H1 (cell line): ENCODE measurements around the gene AFF1. TPM values are rescaled to one million over a fixed set of nuclear protein-coding genes. Genes with fewer than 3 reads are reported as not detected.

Experiments
- CHD2 ChIP-seq: IDR thresholded peaks from 2 replicates; pipeline ENCODE4 v1.6.1; 2012; ENCODE audit warnings: low read length, improper control_type of control experiment
- HDAC6 ChIP-seq: IDR thresholded peaks from one replicate; pipeline ENCODE4 v1.7.1; 2012; ENCODE audit warnings: low read depth, mild to moderate bottlenecking, inconsistent platforms, low read length, moderate library complexity
- POLR2A ChIP-seq, 2 experiments: IDR thresholded peaks; 1 replicate in 1 of 2; 2 replicates in 1 of 2; pipeline ENCODE4 v1.6.1; 2011; ENCODE audit warnings: low read depth in 2 of 2, low read length in 2 of 2, mild to moderate bottlenecking in 2 of 2; ENCODE audit errors: control extremely low read depth in 1 of 2
- SIX5 ChIP-seq: IDR thresholded peaks from 2 replicates; pipeline ENCODE4 v1.6.1; 2011; ENCODE audit warnings: mild to moderate bottlenecking, low read depth, low read length
- SP2 ChIP-seq: IDR thresholded peaks from 2 replicates; pipeline ENCODE4 v1.6.1; 2012; ENCODE audit warnings: mild to moderate bottlenecking, low read length, inconsistent platforms
- TAF7 ChIP-seq: optimal IDR thresholded peaks from 2 replicates; pipeline ENCODE3; 2011; ENCODE audit warnings: low read depth, mild to moderate bottlenecking, inconsistent platforms, low read length, moderate library complexity, borderline replicate concordance
- TBP ChIP-seq: IDR thresholded peaks from 2 replicates; pipeline ENCODE4 v1.6.1; 2011; ENCODE audit warnings: low read depth, low read length, improper control_type of control experiment
- polyA plus RNA-seq, 7 experiments: library from polyadenylated mRNA; depleted of rRNA in 3 of 7; stranded (reverse) in 5 of 7; unstranded in 2 of 7; fragments of >200 nt in 5 of 7; fragments of 200-250 nt in 2 of 7; gene quantifications; 1 replicate in 5 of 7; 2 replicates in 1 of 7; 4 replicates in 1 of 7; pipeline versions ENCODE4 v1.2.1 to v1.2.3, GENCODE V29; 2011 to 2013; ENCODE audit warnings: missing spikeins in 2 of 7, mixed read lengths in 2 of 7
- total RNA-seq: library from RNA; stranded (reverse); fragmentation: NEBNext Ultra II Directional; extraction: Animal tissue kit (Norgen Biotek cat#: 25700); gene quantifications from 2 replicates; pipeline ENCODE4 v1.2.1, GENCODE V29; 2021
- TF ChIP-seq, protein P1 (sequence below): IDR thresholded peaks from 2 replicates; pipeline ENCODE4 v1.6.1; 2012; ENCODE audit warnings: inconsistent platforms
- TF ChIP-seq, protein P2 (sequence below): fragments of 300-600 bp; sonication (generic); IDR thresholded peaks from 2 replicates; pipeline ENCODE4 v1.7.1; 2012; ENCODE audit warnings: low read length, moderate library complexity, mild to moderate bottlenecking, inconsistent platforms; ENCODE audit not compliant: insufficient replicate concordance

AFF1 gene
- total and polyA plus RNA-seq, 2 of the 8 experiments (the other 6 are each of a cell fraction or from before 2014, with no cell fraction given): 14.8 to 85.5 TPM

DNA sequence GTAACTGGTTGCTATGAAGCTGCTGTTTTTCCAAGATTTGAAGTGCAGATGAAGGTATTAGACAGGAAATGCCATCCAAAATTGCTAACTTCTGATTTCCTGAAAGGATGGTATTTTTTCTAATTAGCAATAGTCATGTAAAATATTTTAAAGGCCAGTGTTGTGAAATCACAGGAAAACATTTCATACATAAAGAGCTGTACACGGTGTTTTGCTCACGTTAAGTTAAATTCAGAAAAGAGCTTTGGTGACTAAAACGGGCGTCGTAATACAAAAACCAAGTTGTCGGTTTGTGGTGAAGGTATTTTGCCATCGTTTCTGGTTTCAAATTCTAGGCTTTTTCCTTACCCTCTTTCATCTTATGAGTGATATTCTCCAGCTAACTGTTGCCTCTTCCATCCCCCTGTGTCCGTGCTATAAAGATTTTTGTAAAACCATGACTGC lies 39.8 kb downstream of the AFF1 start (continued):
- TF ChIP-seq, protein P1, sequence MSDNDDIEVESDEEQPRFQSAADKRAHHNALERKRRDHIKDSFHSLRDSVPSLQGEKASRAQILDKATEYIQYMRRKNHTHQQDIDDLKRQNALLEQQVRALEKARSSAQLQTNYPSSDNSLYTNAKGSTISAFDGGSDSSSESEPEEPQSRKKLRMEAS: no peak
- TF ChIP-seq TBP (no peak), HDAC6 (no peak), TAF7 (no peak), SP2 (no peak), SIX5 (no peak), POLR2A (IDR thresholded peaks at IDR 0.05; ENCODE audit: control extremely low read depth in 1 of 2, low read depth in 2 of 2, low read length in 2 of 2) (no peak), CHD2 (no peak)
- TF ChIP-seq, protein P2, sequence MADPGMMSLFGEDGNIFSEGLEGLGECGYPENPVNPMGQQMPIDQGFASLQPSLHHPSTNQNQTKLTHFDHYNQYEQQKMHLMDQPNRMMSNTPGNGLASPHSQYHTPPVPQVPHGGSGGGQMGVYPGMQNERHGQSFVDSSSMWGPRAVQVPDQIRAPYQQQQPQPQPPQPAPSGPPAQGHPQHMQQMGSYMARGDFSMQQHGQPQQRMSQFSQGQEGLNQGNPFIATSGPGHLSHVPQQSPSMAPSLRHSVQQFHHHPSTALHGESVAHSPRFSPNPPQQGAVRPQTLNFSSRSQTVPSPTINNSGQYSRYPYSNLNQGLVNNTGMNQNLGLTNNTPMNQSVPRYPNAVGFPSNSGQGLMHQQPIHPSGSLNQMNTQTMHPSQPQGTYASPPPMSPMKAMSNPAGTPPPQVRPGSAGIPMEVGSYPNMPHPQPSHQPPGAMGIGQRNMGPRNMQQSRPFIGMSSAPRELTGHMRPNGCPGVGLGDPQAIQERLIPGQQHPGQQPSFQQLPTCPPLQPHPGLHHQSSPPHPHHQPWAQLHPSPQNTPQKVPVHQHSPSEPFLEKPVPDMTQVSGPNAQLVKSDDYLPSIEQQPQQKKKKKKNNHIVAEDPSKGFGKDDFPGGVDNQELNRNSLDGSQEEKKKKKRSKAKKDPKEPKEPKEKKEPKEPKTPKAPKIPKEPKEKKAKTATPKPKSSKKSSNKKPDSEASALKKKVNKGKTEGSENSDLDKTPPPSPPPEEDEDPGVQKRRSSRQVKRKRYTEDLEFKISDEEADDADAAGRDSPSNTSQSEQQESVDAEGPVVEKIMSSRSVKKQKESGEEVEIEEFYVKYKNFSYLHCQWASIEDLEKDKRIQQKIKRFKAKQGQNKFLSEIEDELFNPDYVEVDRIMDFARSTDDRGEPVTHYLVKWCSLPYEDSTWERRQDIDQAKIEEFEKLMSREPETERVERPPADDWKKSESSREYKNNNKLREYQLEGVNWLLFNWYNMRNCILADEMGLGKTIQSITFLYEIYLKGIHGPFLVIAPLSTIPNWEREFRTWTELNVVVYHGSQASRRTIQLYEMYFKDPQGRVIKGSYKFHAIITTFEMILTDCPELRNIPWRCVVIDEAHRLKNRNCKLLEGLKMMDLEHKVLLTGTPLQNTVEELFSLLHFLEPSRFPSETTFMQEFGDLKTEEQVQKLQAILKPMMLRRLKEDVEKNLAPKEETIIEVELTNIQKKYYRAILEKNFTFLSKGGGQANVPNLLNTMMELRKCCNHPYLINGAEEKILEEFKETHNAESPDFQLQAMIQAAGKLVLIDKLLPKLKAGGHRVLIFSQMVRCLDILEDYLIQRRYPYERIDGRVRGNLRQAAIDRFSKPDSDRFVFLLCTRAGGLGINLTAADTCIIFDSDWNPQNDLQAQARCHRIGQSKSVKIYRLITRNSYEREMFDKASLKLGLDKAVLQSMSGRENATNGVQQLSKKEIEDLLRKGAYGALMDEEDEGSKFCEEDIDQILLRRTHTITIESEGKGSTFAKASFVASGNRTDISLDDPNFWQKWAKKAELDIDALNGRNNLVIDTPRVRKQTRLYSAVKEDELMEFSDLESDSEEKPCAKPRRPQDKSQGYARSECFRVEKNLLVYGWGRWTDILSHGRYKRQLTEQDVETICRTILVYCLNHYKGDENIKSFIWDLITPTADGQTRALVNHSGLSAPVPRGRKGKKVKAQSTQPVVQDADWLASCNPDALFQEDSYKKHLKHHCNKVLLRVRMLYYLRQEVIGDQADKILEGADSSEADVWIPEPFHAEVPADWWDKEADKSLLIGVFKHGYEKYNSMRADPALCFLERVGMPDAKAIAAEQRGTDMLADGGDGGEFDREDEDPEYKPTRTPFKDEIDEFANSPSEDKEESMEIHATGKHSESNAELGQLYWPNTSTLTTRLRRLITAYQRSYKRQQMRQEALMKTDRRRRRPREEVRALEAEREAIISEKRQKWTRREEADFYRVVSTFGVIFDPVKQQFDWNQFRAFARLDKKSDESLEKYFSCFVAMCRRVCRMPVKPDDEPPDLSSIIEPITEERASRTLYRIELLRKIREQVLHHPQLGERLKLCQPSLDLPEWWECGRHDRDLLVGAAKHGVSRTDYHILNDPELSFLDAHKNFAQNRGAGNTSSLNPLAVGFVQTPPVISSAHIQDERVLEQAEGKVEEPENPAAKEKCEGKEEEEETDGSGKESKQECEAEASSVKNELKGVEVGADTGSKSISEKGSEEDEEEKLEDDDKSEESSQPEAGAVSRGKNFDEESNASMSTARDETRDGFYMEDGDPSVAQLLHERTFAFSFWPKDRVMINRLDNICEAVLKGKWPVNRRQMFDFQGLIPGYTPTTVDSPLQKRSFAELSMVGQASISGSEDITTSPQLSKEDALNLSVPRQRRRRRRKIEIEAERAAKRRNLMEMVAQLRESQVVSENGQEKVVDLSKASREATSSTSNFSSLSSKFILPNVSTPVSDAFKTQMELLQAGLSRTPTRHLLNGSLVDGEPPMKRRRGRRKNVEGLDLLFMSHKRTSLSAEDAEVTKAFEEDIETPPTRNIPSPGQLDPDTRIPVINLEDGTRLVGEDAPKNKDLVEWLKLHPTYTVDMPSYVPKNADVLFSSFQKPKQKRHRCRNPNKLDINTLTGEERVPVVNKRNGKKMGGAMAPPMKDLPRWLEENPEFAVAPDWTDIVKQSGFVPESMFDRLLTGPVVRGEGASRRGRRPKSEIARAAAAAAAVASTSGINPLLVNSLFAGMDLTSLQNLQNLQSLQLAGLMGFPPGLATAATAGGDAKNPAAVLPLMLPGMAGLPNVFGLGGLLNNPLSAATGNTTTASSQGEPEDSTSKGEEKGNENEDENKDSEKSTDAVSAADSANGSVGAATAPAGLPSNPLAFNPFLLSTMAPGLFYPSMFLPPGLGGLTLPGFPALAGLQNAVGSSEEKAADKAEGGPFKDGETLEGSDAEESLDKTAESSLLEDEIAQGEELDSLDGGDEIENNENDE: no peak
